GM12878 (cell line): ENCODE data around the gene CDK5R1. TPM values are rescaled to one million over a fixed set of nuclear protein-coding genes. Genes with fewer than 3 reads are reported as not detected.

Experiments
- EP300 ChIP-seq, 2 experiments: fragments of 150-350 bp in 1 of 2; IDR thresholded peaks; 2 replicates each; pipeline ENCODE4 v1.6.1; 2011 to 2012; ENCODE audit warnings: low read depth in 2 of 2, low read length in 2 of 2, borderline replicate concordance in 1 of 2, improper control_type of control experiment in 1 of 2, inconsistent platforms in 1 of 2; ENCODE audit not compliant: control insufficient read depth in 1 of 2
- LARP7 ChIP-seq: fragments of 450-650 bp; IDR thresholded peaks from 2 replicates; pipeline ENCODE4 v1.6.1; 2017; ENCODE audit warnings: mild to moderate bottlenecking
- MYC ChIP-seq: IDR thresholded peaks from 2 replicates; pipeline ENCODE4 v1.6.1; 2011; ENCODE audit warnings: mild to moderate bottlenecking, low read length, moderate library complexity, inconsistent platforms; ENCODE audit not compliant: insufficient read depth, insufficient replicate concordance, insufficient read length, severe bottlenecking
- NRF1 ChIP-seq: conservative IDR thresholded peaks from 2 replicates; pipeline ENCODE4 v1.6.1; 2011; ENCODE audit warnings: mild to moderate bottlenecking, low read depth, low read length, improper control_type of control experiment
- RUNX3 ChIP-seq: IDR thresholded peaks from 2 replicates; pipeline ENCODE4 v1.6.1; 2012; ENCODE audit warnings: low read length, inconsistent platforms
- SIN3A ChIP-seq: IDR thresholded peaks from 2 replicates; pipeline ENCODE4 v1.6.1; 2012; ENCODE audit warnings: low read depth, low read length, improper control_type of control experiment
- SUPT20H ChIP-seq: IDR thresholded peaks from 2 replicates; pipeline ENCODE4 v1.6.1; 2011; ENCODE audit warnings: low read depth, mild to moderate bottlenecking, low read length, moderate library complexity, borderline replicate concordance; ENCODE audit not compliant: control insufficient read depth
- TBL1XR1 ChIP-seq: IDR thresholded peaks from 2 replicates; pipeline ENCODE4 v1.6.1; 2012; ENCODE audit warnings: low read depth, low read length, improper control_type of control experiment
- YY1 ChIP-seq: IDR thresholded peaks from 2 replicates; pipeline ENCODE4 v1.6.1; 2011; ENCODE audit warnings: low read depth, mild to moderate bottlenecking, low read length
- ZZZ3 ChIP-seq: IDR thresholded peaks from 2 replicates; pipeline ENCODE4 v1.6.1; 2011; ENCODE audit warnings: low read depth; ENCODE audit not compliant: control insufficient read depth, insufficient read length
- polyA plus RNA-seq, 11 experiments: library from polyadenylated mRNA; depleted of rRNA in 4 of 11; unstranded in 6 of 11; stranded (reverse) in 5 of 11; fragments of >200 nt; fragmentation: Nextera tagmentation in 4 of 11; fragmentation: Illumina TruSeq in 1 of 11; extraction: Ambion mirVana in 4 of 11; extraction: Trizol in 1 of 11; gene quantifications; 1 replicate in 1 of 11; 2 replicates in 10 of 11; pipeline versions ENCODE4 v1.2.1 to v1.2.3, GENCODE V29; 2011 to 2016; ENCODE audit warnings: inconsistent platforms in 2 of 11, missing spikeins in 2 of 11, low read depth in 1 of 11
- total RNA-seq, 4 experiments: library from RNA; depleted of rRNA in 3 of 4; stranded (reverse); fragments of >200 nt in 3 of 4; fragmentation: Illumina TruSeq in 1 of 4; extraction: Trizol in 1 of 4; gene quantifications; 2 replicates each; pipeline versions ENCODE4 v1.2.1 to v1.2.3, GENCODE V29; 2013 to 2021
- TF ChIP-seq, protein P1 (sequence below): fragments of 450-650 bp; IDR thresholded peaks from 2 replicates; pipeline ENCODE4 v1.6.1; 2017; ENCODE audit warnings: mild to moderate bottlenecking, low read depth, inconsistent platforms; ENCODE audit not compliant: poor library complexity, severe bottlenecking
- TF ChIP-seq, protein P2 (sequence below): IDR thresholded peaks from 2 replicates; pipeline ENCODE4 v1.6.1; 2011; ENCODE audit warnings: borderline replicate concordance, low read depth, mild to moderate bottlenecking, moderate library complexity, low read length; ENCODE audit not compliant: insufficient read depth, poor library complexity, severe bottlenecking
- TF ChIP-seq, protein P3 (sequence below): fragments of 450-650 bp; IDR thresholded peaks from 2 replicates; pipeline ENCODE4 v1.6.1; 2016; ENCODE audit warnings: mild to moderate bottlenecking, moderate library complexity, borderline replicate concordance
- TF ChIP-seq, protein P4 (sequence below): IDR thresholded peaks from 2 replicates; pipeline ENCODE4 v1.6.1; 2012; ENCODE audit warnings: mild to moderate bottlenecking, low read depth, low read length

CDK5R1 gene
- total and polyA plus RNA-seq, 10 of the 15 experiments (the other 5 are each of a cell fraction or from before 2014, with no cell fraction given) = 1.1 to 28.3 (median 12.2) TPM

DNA sequence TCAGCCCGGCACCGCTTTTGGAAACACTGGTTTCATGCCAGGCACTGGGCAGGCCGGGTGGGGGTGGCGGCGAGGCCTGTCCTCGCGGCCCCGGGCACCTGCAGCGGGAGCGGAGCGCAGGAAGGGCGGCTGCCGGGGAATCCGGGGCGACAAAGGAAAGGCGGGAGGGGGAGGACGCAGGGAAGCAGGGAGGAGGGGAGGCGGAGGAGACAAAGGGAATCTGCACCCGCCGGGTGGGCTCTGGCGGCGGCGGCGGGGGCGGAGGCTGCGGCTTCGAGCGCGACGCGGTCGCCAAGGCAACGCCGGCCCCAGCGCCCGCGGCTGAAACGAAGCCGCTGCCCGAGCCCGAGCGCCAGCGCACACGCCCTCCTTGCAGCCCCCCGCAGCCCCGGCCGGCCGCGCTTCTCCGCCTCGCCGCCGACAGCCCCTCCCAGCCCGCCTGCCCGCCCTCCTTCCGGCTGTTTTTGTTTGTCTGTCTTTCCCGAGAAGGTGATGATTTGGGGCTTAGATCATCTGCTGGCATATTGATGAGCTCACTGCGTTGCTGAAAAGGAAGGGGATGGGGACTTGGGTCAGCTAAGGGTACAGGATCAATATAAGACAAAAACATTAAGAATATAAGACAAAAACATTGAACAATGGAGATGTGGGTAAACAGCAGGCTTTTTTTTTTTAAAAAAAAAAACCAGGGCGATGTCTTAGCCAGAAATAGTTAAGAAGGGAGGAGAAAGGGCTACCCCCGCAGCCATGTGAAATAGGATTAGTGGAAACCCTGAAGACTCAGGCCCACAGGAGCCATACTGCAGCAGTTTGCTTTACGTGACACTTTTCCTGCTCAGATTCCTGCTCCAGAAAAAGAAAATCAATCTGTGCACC is 32.7 kb downstream of the CDK5R1 start (continued):
- TF ChIP-seq EP300 (IDR thresholded peaks at IDR 0.05; ENCODE audit: borderline replicate concordance in 1 of 2, control insufficient read depth in 1 of 2, low read depth in 2 of 2, low read length in 2 of 2) = no peak
- no peak for TF ChIP-seq TBL1XR1
- TF ChIP-seq SUPT20H = no peak
- TF ChIP-seq, protein P1, sequence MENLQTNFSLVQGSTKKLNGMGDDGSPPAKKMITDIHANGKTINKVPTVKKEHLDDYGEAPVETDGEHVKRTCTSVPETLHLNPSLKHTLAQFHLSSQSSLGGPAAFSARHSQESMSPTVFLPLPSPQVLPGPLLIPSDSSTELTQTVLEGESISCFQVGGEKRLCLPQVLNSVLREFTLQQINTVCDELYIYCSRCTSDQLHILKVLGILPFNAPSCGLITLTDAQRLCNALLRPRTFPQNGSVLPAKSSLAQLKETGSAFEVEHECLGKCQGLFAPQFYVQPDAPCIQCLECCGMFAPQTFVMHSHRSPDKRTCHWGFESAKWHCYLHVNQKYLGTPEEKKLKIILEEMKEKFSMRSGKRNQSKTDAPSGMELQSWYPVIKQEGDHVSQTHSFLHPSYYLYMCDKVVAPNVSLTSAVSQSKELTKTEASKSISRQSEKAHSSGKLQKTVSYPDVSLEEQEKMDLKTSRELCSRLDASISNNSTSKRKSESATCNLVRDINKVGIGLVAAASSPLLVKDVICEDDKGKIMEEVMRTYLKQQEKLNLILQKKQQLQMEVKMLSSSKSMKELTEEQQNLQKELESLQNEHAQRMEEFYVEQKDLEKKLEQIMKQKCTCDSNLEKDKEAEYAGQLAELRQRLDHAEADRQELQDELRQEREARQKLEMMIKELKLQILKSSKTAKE = no peak
- TF ChIP-seq YY1 = no peak
- TF ChIP-seq, protein P2, sequence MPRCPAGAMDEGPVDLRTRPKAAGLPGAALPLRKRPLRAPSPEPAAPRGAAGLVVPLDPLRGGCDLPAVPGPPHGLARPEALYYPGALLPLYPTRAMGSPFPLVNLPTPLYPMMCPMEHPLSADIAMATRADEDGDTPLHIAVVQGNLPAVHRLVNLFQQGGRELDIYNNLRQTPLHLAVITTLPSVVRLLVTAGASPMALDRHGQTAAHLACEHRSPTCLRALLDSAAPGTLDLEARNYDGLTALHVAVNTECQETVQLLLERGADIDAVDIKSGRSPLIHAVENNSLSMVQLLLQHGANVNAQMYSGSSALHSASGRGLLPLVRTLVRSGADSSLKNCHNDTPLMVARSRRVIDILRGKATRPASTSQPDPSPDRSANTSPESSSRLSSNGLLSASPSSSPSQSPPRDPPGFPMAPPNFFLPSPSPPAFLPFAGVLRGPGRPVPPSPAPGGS = no peak
- no peak for TF ChIP-seq ZZZ3
- no peak for TF ChIP-seq RUNX3
- TF ChIP-seq SIN3A = no peak; the same call in 1 of the 2 replicates
- TF ChIP-seq MYC = no peak
- TF ChIP-seq, protein P3, sequence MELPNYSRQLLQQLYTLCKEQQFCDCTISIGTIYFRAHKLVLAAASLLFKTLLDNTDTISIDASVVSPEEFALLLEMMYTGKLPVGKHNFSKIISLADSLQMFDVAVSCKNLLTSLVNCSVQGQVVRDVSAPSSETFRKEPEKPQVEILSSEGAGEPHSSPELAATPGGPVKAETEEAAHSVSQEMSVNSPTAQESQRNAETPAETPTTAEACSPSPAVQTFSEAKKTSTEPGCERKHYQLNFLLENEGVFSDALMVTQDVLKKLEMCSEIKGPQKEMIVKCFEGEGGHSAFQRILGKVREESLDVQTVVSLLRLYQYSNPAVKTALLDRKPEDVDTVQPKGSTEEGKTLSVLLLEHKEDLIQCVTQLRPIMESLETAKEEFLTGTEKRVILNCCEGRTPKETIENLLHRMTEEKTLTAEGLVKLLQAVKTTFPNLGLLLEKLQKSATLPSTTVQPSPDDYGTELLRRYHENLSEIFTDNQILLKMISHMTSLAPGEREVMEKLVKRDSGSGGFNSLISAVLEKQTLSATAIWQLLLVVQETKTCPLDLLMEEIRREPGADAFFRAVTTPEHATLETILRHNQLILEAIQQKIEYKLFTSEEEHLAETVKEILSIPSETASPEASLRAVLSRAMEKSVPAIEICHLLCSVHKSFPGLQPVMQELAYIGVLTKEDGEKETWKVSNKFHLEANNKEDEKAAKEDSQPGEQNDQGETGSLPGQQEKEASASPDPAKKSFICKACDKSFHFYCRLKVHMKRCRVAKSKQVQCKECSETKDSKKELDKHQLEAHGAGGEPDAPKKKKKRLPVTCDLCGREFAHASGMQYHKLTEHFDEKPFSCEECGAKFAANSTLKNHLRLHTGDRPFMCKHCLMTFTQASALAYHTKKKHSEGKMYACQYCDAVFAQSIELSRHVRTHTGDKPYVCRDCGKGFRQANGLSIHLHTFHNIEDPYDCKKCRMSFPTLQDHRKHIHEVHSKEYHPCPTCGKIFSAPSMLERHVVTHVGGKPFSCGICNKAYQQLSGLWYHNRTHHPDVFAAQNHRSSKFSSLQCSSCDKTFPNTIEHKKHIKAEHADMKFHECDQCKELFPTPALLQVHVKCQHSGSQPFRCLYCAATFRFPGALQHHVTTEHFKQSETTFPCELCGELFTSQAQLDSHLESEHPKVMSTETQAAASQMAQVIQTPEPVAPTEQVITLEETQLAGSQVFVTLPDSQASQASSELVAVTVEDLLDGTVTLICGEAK = no peak
- TF ChIP-seq, protein P4, sequence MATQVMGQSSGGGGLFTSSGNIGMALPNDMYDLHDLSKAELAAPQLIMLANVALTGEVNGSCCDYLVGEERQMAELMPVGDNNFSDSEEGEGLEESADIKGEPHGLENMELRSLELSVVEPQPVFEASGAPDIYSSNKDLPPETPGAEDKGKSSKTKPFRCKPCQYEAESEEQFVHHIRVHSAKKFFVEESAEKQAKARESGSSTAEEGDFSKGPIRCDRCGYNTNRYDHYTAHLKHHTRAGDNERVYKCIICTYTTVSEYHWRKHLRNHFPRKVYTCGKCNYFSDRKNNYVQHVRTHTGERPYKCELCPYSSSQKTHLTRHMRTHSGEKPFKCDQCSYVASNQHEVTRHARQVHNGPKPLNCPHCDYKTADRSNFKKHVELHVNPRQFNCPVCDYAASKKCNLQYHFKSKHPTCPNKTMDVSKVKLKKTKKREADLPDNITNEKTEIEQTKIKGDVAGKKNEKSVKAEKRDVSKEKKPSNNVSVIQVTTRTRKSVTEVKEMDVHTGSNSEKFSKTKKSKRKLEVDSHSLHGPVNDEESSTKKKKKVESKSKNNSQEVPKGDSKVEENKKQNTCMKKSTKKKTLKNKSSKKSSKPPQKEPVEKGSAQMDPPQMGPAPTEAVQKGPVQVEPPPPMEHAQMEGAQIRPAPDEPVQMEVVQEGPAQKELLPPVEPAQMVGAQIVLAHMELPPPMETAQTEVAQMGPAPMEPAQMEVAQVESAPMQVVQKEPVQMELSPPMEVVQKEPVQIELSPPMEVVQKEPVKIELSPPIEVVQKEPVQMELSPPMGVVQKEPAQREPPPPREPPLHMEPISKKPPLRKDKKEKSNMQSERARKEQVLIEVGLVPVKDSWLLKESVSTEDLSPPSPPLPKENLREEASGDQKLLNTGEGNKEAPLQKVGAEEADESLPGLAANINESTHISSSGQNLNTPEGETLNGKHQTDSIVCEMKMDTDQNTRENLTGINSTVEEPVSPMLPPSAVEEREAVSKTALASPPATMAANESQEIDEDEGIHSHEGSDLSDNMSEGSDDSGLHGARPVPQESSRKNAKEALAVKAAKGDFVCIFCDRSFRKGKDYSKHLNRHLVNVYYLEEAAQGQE = no peak
- no peak for TF ChIP-seq NRF1
- peak; percentile 83 for TF ChIP-seq LARP7
